ENCODE data around the gene SLC7A4.

Gene SLC7A4

DNA sequence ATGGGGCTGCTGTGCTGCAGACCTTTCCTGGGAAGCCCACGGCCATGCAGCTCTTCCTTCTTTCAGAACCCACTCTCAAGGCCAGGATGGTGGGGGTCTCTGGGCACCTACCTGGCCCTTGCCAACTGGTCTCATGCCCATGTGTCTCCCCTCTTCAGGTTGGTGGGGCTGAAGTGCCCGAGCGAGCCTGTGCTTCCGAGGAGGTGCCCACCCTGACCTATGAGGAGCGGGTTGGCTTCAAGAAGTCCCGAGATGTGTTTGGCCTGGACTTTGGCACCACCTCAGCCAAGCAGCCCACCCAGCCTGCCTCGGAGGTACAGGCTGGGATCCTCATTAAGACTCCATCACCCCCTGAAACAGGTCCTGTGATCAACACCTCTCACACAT lies 40.3 kb downstream of the SLC7A4 start:
- peaks cover 23% of the 10 kb centered on the region for H3K36me3 ChIP-seq (ENCODE audit: control insufficient read depth, insufficient read depth, low read length)
- no peak overlapping the region for H3K4me3 ChIP-seq (ENCODE audit: insufficient read depth, low read depth, low read length, poor library complexity, severe bottlenecking)
- no peaks in the 10 kb centered on the region for H3K9me3 ChIP-seq (ENCODE audit: control insufficient read depth, low read length)
- no peak overlapping the region for H3K27ac ChIP-seq (ENCODE audit: insufficient read depth, low read length, poor library complexity, severe bottlenecking)
- no peak for DNase-seq
- H3K27me3 ChIP-seq (replicated peaks; ENCODE audit: control insufficient read depth, insufficient read depth, low read length, poor library complexity, severe bottlenecking), result no peaks in the 10 kb centered on the region
- no peaks in the 10 kb centered on the region for H3K4me1 ChIP-seq (ENCODE audit: control insufficient read depth, insufficient read depth, low read length, poor library complexity, severe bottlenecking)

DNA sequence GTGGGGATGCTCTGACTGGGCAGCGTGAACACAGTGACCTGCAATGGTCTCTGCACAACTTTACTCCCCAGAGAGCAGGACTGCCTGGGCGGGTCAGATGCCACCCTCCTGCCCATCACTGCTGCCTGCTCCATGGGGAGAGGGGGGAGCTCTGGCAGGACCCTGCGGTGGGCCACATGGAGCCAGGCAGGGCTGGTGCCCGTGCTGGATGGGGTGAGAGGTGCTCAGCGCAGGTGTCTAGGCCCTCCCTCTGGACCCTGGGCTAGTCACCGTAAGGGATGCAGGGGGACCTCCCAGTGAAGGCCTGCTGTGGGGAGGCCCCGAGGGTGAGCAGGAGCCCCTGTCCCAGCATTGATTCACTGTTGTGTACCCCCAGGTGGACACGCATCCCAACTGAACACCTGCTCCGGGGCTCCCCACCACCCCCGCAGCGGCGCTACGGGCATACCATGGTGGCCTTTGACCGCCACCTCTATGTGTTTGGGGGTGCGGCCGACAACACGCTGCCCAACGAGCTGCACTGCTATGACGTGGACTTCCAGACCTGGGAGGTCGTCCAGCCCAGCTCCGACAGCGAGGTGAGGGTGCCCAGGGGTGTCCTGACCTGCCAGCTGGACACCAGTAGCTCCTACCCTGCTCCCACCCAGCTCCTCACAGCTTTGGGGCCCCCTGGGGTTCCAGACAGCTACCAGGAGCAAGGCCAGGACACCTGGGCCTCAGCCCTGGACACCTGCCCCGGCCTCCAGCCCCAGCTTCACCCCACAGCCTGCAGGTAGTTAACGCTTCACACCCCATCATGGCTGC lies 40.9 kb downstream of the SLC7A4 start:
- H3K27ac ChIP-seq (ENCODE audit: insufficient read depth, low read length, poor library complexity, severe bottlenecking), result no peak overlapping the region
- DNase-seq, result no peak
- H3K27me3 ChIP-seq (replicated peaks; ENCODE audit: control insufficient read depth, insufficient read depth, low read length, poor library complexity, severe bottlenecking), result no peaks in the 10 kb centered on the region
- no peak overlapping the region for H3K4me3 ChIP-seq (ENCODE audit: insufficient read depth, low read depth, low read length, poor library complexity, severe bottlenecking)
- H3K36me3 ChIP-seq (ENCODE audit: control insufficient read depth, insufficient read depth, low read length), result peaks cover 28% of the 10 kb centered on the region
- H3K4me1 ChIP-seq (ENCODE audit: control insufficient read depth, insufficient read depth, low read length, poor library complexity, severe bottlenecking), result no peaks in the 10 kb centered on the region
- H3K9me3 ChIP-seq (ENCODE audit: control insufficient read depth, low read length), result no peaks in the 10 kb centered on the region

DNA sequence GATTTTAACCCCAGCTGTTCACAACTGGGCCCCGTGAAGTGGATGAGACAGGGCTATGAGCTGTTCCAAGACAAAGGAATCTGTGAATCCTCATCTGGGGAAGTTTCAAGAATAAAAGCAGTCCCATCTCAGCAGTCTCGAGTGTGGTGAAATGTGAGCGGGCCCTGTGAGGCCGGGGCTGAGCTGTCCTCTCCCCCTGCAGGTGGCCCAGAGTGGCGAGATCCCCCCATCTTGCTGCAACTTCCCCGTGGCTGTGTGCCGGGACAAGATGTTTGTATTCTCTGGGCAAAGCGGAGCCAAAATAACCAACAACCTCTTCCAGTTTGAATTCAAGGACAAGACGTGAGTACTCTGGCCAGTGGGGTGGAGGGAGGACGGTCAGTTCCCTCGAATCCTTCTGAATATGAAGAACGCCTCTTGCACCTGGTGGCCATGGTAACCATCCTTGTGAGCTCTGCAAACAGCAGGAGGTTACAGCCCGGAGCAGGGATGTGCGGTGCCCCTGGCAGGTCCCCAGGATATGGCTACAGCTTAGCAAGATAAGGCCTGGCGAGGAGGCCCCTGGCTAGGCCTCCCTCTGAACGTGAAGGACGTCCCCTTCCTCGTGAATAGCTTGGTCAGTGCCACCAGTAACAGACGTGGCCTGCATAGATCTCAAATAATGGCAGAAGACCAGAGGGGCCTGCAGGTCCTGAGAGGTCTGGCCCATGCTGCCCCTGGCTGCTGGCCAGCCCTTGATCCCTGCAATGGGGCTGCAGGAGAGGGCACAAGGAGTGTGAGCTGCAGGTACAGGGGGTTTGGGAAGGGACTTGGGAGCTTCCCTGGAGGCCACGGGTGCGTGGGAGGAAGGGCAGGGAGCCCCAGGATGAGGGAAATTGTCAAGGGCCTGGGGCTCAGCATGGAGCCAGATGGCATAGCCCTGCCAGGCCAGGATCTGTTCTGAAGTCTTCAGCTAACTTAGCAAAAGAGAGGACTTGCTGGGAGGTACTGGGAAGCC lies 41.9 kb downstream of the SLC7A4 start:
- Histone ChIP-seq H3K27me3 (replicated peaks; ENCODE audit: control insufficient read depth, insufficient read depth, low read length, poor library complexity, severe bottlenecking) (no peaks in the 10 kb centered on the region), H3K27ac (ENCODE audit: insufficient read depth, low read length, poor library complexity, severe bottlenecking) (no peak overlapping the region), H3K4me1 (ENCODE audit: control insufficient read depth, insufficient read depth, low read length, poor library complexity, severe bottlenecking) (no peaks in the 10 kb centered on the region), H3K4me3 (ENCODE audit: insufficient read depth, low read depth, low read length, poor library complexity, severe bottlenecking) (no peak overlapping the region), H3K36me3 (ENCODE audit: control insufficient read depth, insufficient read depth, low read length) (peaks cover 29% of the 10 kb centered on the region), H3K9me3 (ENCODE audit: control insufficient read depth, low read length) (no peaks in the 10 kb centered on the region)
- DNase-seq, result no peak

DNA sequence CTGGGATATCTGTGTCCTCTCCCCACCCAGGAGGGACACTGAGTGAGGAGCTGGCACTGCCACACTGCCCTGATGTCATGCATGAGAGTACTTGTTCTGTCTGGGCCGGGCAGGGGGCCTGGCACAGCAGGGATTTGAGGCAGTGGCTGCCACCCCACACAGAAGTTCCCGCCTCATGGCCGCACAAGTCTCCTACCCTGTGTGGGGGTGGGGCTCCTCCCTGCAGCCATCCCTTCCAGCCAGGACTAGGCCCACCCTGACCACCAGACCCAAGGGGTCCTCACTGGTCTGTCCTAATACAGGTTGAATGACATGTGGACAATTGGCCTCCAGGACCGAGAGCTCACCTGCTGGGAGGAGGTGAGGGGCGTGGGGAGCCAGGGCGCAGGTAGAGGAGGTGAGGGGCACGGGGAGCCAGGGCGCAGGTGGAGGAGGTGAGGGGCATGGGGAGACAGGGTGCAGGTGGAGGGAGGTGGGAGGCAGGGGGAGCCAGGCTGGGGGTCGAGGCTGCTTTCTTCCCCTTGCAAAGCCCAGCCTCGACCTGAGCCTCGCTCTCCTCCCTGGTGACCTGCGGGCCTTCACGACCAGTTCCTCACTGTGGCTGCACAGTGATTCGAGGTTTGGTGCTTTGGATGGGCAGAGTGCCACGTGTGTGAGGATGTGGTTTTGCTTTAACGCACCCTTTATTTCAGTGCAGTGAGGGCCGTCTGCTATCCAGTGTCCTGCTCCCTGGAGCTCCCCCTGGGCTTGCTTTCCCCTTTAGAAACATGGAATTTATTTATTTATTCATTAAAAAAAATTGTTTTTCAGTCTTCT lies 42.8 kb downstream of the SLC7A4 start:
- Histone ChIP-seq H3K36me3 (ENCODE audit: control insufficient read depth, insufficient read depth, low read length) (peaks cover 31% of the 10 kb centered on the region), H3K27me3 (replicated peaks; ENCODE audit: control insufficient read depth, insufficient read depth, low read length, poor library complexity, severe bottlenecking) (no peaks in the 10 kb centered on the region), H3K4me3 (ENCODE audit: insufficient read depth, low read depth, low read length, poor library complexity, severe bottlenecking) (no peak overlapping the region), H3K9me3 (ENCODE audit: control insufficient read depth, low read length) (no peaks in the 10 kb centered on the region), H3K27ac (ENCODE audit: insufficient read depth, low read length, poor library complexity, severe bottlenecking) (no peak overlapping the region), H3K4me1 (ENCODE audit: control insufficient read depth, insufficient read depth, low read length, poor library complexity, severe bottlenecking) (no peaks in the 10 kb centered on the region)
- DNase-seq, result no peak

DNA sequence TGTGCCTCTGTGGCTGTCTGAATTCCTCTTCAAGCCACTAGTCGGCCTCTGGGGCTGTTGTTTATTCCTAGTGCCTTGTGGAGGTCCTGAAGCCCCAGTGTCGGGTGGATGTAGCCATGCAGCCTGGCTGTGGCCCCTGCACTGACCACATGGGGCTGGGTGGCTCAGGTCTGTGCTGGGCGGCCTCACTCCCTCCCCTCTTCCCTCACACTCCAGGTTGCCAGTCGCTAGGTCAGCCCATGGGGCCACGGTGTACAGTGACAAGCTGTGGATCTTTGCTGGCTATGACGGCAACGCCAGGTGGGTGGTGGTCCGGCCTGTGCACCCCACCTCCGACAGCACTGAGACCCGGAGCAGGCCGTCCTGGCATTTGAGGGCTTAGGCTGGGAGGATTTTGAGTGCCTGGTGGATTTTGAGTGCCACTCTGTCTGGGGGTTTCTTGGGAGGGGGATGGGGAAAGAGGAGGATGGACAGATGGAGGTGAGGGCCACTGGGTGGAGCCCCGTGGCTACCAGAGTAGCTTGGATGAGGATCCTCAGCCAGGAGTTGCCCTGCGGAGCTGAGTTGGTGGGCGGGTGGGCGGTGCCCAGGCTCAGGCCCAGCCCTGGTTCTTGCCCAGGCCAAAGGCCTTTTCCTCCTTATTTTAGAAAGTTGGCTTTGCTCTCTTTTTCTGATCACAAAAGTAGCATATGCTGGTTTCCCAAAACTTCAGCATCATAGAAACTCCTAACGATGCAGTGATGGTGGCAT lies 43.6 kb downstream of the SLC7A4 start:
- Histone ChIP-seq H3K4me1 (ENCODE audit: control insufficient read depth, insufficient read depth, low read length, poor library complexity, severe bottlenecking) (no peaks in the 10 kb centered on the region), H3K4me3 (ENCODE audit: insufficient read depth, low read depth, low read length, poor library complexity, severe bottlenecking) (no peak overlapping the region), H3K27ac (ENCODE audit: insufficient read depth, low read length, poor library complexity, severe bottlenecking) (no peak overlapping the region), H3K36me3 (ENCODE audit: control insufficient read depth, insufficient read depth, low read length) (peaks cover 34% of the 10 kb centered on the region), H3K27me3 (replicated peaks; ENCODE audit: control insufficient read depth, insufficient read depth, low read length, poor library complexity, severe bottlenecking) (no peaks in the 10 kb centered on the region), H3K9me3 (ENCODE audit: control insufficient read depth, low read length) (no peaks in the 10 kb centered on the region)
- no peak for DNase-seq

DNA sequence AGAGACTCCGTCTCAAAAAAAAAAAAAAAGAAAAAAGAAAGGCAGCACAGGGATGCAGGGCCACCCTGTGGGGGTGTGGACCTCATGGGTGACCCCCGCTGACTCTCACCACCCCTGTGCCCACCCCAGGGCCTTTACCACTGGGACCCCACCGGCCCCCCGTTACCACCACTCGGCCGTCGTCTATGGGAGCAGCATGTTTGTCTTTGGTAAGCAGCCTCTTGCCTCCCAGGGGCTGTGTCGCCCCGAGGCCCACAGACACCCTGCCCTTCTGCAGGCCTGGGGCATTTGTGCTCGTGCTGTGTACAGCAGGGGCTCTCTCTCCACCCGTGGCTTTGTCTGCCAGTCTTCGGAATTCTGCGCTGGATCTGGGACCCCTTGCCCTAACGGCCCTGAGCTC lies 45.0 kb downstream of the SLC7A4 start:
- H3K27me3 ChIP-seq (replicated peaks; ENCODE audit: control insufficient read depth, insufficient read depth, low read length, poor library complexity, severe bottlenecking), result no peaks in the 10 kb centered on the region
- H3K4me1 ChIP-seq (ENCODE audit: control insufficient read depth, insufficient read depth, low read length, poor library complexity, severe bottlenecking), result peaks cover 6% of the 10 kb centered on the region
- peaks cover 26% of the 10 kb centered on the region for H3K36me3 ChIP-seq (ENCODE audit: control insufficient read depth, insufficient read depth, low read length)
- no peak overlapping the region for H3K4me3 ChIP-seq (ENCODE audit: insufficient read depth, low read depth, low read length, poor library complexity, severe bottlenecking)
- DNase-seq, result no peak
- H3K9me3 ChIP-seq (ENCODE audit: control insufficient read depth, low read length), result no peaks in the 10 kb centered on the region
- H3K27ac ChIP-seq (ENCODE audit: insufficient read depth, low read length, poor library complexity, severe bottlenecking), result no peak overlapping the region

DNA sequence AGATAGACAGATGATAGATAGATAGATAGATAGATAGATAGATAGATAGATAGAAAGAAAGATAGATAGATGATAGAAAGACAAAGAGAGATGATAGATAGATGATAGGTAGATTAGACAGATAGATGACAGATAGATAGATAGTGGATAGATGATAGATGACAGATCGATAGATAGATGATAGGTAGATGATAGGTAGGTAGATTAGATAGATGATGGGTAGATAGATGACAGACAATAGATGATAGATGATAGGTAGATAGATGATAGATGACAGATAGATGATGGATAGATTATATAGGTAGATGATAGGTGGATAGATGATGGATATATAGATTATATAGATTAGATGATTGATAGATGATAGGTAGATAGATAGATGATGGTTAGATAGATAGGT lies 46.0 kb downstream of the SLC7A4 start:
- no peaks in the 10 kb centered on the region for H3K27me3 ChIP-seq (replicated peaks; ENCODE audit: control insufficient read depth, insufficient read depth, low read length, poor library complexity, severe bottlenecking)
- no peaks in the 10 kb centered on the region for H3K9me3 ChIP-seq (ENCODE audit: control insufficient read depth, low read length)
- H3K27ac ChIP-seq (ENCODE audit: insufficient read depth, low read length, poor library complexity, severe bottlenecking), result no peak overlapping the region
- peaks cover 16% of the 10 kb centered on the region for H3K36me3 ChIP-seq (ENCODE audit: control insufficient read depth, insufficient read depth, low read length)
- H3K4me3 ChIP-seq (ENCODE audit: insufficient read depth, low read depth, low read length, poor library complexity, severe bottlenecking), result no peak overlapping the region
- no peak for DNase-seq
- peaks cover 10% of the 10 kb centered on the region for H3K4me1 ChIP-seq (ENCODE audit: control insufficient read depth, insufficient read depth, low read length, poor library complexity, severe bottlenecking)

DNA sequence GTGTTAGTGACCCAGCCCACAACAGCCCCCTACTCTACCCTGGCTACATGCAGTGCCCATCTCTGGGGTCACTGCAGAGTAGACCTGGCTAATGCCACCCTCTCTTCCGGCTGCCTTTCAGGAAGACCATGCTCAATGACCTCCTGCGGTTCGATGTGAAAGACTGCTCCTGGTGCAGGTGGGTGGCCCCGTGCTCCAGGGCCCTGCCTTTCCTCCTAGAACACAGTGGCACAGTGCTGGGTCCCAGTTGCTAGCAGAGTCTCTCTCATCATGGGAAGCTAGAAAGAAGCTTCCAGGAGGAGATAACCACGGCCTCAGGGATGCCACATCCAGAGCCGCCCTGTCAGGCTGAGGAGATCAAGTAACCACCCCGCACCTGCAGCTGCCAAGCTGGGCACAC lies 46.6 kb downstream of the SLC7A4 start:
- no peak overlapping the region for H3K27ac ChIP-seq (ENCODE audit: insufficient read depth, low read length, poor library complexity, severe bottlenecking)
- no peak for DNase-seq
- peaks cover 16% of the 10 kb centered on the region for H3K36me3 ChIP-seq (ENCODE audit: control insufficient read depth, insufficient read depth, low read length)
- H3K27me3 ChIP-seq (replicated peaks; ENCODE audit: control insufficient read depth, insufficient read depth, low read length, poor library complexity, severe bottlenecking), result no peaks in the 10 kb centered on the region
- no peaks in the 10 kb centered on the region for H3K9me3 ChIP-seq (ENCODE audit: control insufficient read depth, low read length)
- H3K4me3 ChIP-seq (ENCODE audit: insufficient read depth, low read depth, low read length, poor library complexity, severe bottlenecking), result no peak overlapping the region
- H3K4me1 ChIP-seq (ENCODE audit: control insufficient read depth, insufficient read depth, low read length, poor library complexity, severe bottlenecking), result peaks cover 16% of the 10 kb centered on the region

DNA sequence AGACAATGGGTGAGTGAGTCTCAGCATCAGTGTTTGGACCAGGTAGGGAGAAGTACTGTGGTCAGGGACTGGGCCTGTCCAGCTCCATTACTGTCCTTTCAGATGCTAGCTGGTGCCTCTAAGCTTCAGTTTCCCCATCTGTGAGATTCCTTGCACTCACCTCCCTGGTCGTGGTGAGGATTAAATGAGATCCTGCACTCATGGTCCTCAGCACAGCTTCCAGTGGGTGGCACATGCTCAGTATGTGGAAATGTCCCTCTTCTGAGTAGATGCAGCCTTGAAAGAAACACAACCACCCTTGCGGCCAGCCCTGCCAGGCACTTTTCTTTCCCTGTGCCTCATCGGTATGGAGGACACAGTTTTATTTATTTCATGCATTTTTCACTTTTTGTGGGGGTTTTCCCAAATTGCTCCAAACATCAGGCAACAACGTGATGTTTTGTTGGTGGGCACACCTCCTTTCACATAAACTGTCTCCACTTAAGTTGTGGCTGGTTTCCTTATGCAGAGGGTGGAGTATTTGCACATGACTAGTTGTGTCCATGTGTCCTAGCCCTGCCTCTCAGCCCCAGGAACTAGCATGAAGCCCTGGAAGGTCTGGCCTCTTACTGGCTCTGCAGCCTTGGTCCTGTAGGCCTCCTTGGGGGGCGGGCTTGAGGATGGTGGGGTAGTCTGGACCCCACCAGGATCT lies 49.1 kb downstream of the SLC7A4 start:
- peaks cover 19% of the 10 kb centered on the region for H3K4me1 ChIP-seq (ENCODE audit: control insufficient read depth, insufficient read depth, low read length, poor library complexity, severe bottlenecking)
- H3K27me3 ChIP-seq (replicated peaks; ENCODE audit: control insufficient read depth, insufficient read depth, low read length, poor library complexity, severe bottlenecking), result no peaks in the 10 kb centered on the region
- DNase-seq, result no peak
- H3K9me3 ChIP-seq (ENCODE audit: control insufficient read depth, low read length), result no peaks in the 10 kb centered on the region
- no peak overlapping the region for H3K4me3 ChIP-seq (ENCODE audit: insufficient read depth, low read depth, low read length, poor library complexity, severe bottlenecking)
- H3K27ac ChIP-seq (ENCODE audit: insufficient read depth, low read length, poor library complexity, severe bottlenecking), result peak overlapping the region; percentile 64
- peaks cover 16% of the 10 kb centered on the region for H3K36me3 ChIP-seq (ENCODE audit: control insufficient read depth, insufficient read depth, low read length)
